Measurements from ENCODE around the gene KAZALD1.
"Not testable (repeated sequence)": the region's sequence is repeated elsewhere in the genome, so short reads cannot be mapped to it uniquely, and the experiment has no call there.

KAZALD1 gene

GRCh38 chr10:101031128-101031795 lies 30.5 kb upstream of the KAZALD1 start, which contains the start of the genes PDZD7 and SFXN3:
Gene PDZD7, minus strand, starts transcription at chr10:101031129. Its CDS starts 910 bp downstream, at chr10:101030219.
Gene SFXN3, plus strand, starts transcription at chr10:101031234. Its CDS starts 3,461 bp downstream, at chr10:101034695.
- peak; percentile 93 for DNase-seq

GRCh38 chr10:101031796-101032636 lies 29.8 kb upstream of the KAZALD1 start:
- DNase-seq = peak; percentile 80

- DNase-seq = peak; percentile 93
These were observed 29.1 kb upstream of the KAZALD1 start for GRCh38 chr10:101032637-101033224.

GRCh38 chr10:101033276-101033675 lies 28.5 kb upstream of the KAZALD1 start:
- DNase-seq = no peak

GRCh38 chr10:101034404-101034803 lies 27.4 kb upstream of the KAZALD1 start:
- DNase-seq = not testable (repeated sequence)

- DNase-seq = no peak
These were observed 26.5 kb upstream of the KAZALD1 start for GRCh38 chr10:101035314-101035713.

GRCh38 chr10:101035916-101036702 lies 25.7 kb upstream of the KAZALD1 start:
- DNase-seq = no peak

- no peak for DNase-seq
These were observed 25.1 kb upstream of the KAZALD1 start for GRCh38 chr10:101036726-101037125.

GRCh38 chr10:101038484-101038883 lies 23.3 kb upstream of the KAZALD1 start:
- DNase-seq = no peak

- no peak for DNase-seq
These were observed 21.7 kb upstream of the KAZALD1 start for GRCh38 chr10:101040061-101040460.

- DNase-seq = no peak
These were observed 20.9 kb upstream of the KAZALD1 start for GRCh38 chr10:101040851-101041250.

GRCh38 chr10:101041252-101041761 lies 20.5 kb upstream of the KAZALD1 start:
- peak; percentile 94 for DNase-seq

- no peak for DNase-seq
These were observed 19.7 kb upstream of the KAZALD1 start for GRCh38 chr10:101042118-101042517.

- DNase-seq = peak; percentile 97
These were observed 19.0 kb upstream of the KAZALD1 start for GRCh38 chr10:101042667-101043362.

- DNase-seq = no peak
These were observed 18.5 kb upstream of the KAZALD1 start for GRCh38 chr10:101043363-101043707.

GRCh38 chr10:101044117-101044516 lies 17.7 kb upstream of the KAZALD1 start:
- DNase-seq = no peak

- no peak for DNase-seq
These were observed 15.2 kb upstream of the KAZALD1 start for GRCh38 chr10:101046332-101047238.

GRCh38 chr10:101047268-101047667 lies 14.5 kb upstream of the KAZALD1 start:
- no peak for DNase-seq

GRCh38 chr10:101047961-101048892 lies 13.6 kb upstream of the KAZALD1 start:
- no peak for DNase-seq
